HG03469 (cell line): ENCODE measurements around the gene GLUL.
"Not testable (repeated sequence)": the region's sequence is repeated elsewhere in the genome, so short reads cannot be mapped to it uniquely, and the experiment has no call there.

Source experiments
- ATAC-seq: cut with Tn5 transposase; IDR thresholded peaks from one replicate; pipeline ENCODE4 v1.9.1; 2021; ENCODE audit warnings: mild to moderate bottlenecking, moderate library complexity, moderate number of reproducible peaks; ENCODE audit not compliant: unreplicated experiment

The GLUL gene

DNA sequence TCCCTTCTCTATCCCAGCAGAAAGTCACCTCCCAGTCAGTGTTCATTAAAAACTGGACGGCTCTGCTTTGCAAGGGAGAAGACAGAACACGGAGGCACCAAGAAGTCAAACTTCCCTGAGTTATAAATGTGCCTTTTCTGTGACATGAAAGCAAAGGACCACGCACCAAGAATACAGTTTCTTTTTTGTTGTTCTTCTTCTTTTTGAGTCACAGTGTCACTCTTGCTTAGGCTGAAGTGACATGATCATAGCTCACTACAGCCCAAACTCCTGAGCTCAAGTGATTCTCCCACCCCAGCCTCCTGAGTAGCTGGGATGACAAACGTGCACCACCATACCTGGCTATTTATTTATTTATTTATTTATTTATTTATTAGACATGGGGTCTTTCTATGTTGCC lies 22.7 kb downstream of the GLUL start:
- no peak for ATAC-seq

DNA sequence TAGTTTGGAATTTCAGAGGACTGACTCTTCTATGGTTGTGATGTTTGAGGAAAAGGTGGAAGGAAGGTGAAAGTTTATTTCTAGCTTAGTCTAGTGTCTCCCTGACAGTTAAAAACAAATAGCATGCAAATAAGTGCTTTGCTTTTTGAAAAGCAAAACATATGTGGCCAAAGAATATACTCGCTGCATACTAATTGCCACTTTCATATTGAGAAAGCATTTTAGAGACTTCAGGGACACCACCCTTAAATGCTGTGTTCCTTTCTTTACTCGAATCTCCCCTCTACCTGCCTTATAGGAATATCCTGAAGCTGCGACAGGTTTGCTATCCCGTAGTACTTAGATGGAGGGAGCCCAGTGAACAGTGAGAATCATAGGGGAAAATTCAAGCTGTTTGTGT lies 23.2 kb downstream of the GLUL start:
- no peak for ATAC-seq

DNA sequence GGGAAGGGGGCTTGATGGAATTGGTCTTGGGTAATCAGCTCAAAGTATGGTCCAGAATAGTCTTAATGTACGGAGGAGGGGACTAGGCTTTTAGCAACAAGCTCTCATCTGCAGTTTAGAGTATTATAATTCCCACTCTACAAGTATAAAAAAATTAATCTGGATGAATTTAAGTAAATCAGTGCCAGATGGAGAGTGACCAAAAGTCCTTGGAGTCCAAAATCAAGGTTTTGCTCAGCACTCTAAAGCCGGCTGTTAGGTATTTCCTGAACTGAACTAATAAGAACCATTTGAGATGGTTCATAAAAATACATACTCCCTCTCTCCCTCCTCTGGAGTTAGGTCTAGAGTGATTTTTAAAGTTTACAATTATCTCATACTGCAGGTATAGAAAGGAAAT lies 23.7 kb downstream of the GLUL start:
- no peak for ATAC-seq

DNA sequence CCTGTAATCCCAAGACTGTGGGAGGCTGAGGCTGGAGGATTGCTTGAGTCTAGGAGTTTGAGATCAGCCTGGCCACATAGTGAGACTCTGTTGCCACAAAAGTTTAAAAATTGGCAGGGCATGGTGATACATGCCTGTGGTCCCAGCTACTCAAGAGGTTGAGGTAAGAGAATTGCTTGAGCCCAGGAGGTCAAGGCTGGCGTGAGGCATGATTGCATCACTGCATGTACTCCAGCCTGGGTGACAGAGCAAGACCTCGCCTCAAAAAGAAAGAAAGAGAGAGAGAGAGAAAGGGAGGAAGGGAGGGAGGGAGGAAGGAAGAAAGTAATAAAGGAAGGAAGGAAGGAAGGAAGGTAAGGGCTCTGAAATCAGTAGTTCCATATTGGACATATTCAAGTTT lies 25.0 kb downstream of the GLUL start:
- ATAC-seq: no peak

DNA sequence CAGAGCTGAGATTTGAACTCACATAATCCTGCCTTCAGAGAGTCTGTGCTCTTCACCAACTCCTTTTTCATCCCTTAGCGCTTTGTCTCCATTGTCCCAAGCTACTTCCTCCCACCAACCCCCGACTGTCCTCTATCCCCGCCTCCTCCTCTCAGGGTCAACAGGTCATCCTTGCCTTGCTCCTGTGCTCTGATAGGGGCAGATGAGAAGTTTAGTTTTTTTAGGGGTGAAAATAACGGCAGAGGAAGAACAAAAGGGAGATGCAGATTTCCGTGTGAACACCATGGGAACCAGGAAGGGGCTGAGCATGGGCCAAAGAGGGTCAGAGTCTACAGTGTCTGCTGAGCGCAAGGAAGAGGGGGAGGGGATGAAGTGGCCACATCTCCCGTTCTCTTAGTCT lies 31.9 kb downstream of the GLUL start:
- no peak for ATAC-seq

DNA sequence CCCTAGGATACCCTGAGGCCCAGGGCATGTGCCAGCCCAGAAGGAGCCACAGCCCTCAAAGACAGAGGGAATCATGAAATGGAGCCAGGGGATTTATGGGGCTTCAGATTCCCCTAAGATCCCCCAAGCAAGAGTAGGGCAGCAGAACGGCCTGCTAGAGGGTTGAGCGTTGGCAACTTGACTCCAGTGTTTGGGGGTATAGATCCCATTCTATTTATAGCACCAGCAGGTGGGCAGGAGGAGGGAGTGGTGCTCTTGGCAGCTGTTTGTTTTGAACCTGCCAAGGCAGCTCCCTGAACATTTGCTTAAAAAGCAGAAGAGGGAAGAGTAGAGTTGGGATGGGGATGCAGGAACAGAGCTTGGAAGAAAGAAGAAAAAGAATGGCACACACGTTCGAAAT lies 33.7 kb downstream of the GLUL start:
- ATAC-seq: no peak

DNA sequence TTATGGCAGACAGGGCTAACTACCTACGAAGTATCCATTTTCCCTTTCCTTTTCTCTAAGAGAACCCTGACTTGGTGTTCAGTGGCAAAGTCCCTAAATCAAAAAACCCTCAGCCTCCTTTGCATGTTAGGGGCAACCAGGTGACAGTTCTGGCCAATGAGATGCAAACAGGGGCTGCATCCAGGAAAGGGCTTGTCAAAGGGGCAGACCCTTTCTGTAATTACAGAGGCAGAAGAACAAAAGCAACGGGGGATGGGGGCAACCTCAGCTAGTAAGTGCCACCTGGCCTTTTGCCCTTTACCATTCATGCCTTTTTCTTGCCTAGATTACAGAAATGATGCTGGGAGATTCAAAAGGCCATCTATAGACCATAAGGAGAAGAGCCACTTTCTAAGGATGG lies 34.4 kb downstream of the GLUL start:
- no peak for ATAC-seq

DNA sequence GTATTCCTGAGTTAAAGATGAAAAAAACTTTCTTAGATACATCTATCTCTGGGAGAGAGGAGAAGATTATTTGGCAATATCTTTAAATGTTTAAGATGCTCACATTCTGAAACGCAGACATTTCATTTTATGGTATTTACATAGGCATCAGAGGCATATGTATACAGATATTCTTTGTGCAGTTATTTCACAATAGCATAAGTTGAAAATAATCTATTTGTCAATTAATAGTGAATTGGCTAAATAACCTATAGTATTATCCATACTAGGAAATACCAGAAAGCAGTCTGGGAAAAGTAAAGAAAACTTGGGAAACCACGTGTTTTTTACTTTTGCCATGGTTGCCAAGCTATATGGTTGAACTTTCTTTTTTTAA lies 35.9 kb downstream of the GLUL start:
- ATAC-seq: no peak

DNA sequence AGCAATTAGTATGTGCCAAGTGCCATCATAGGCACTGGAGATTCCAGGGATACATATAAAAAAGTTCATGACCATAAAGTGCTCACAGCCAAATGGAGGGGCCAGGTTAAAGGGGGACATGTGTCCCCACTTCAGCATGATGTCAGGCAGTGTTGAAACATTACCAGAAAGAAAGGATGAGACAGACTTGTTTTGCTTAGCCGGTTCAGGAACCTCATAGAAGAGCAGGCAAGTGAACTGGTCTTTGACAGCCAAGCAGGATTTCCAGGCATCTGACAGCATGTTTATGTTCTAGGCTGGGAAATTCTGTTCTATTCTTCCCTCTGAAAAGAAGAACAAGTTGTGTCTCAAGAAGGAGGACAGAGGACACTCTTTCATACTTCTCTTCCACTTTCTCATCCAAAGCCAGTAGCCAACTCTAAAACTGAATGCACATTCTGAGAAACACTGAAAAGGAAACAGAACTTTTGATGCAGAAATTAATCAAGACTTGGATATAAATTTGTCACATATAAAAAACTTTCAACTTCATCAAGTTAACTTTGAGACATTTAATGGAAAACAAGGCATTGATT lies 39.7 kb downstream of the GLUL start:
- ATAC-seq: no peak

DNA sequence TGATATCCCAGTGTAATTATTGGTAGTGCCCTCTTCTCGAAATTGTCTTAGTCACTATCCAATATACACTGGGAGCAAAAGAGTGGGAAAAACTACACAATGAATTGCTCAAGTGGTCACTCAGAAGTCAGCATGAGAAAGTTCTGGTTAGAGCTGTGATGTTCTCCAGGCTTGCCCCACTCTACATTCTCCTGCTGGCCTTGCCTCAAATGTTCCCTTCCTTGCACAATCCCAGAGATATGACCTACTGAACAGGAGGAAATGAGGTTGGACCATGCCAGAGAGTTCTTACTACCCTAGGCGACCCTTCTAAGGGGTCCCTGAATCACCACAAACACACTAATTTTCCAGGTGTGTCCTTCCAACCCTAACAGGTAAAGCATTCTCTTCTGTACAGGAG lies 40.8 kb downstream of the GLUL start:
- ATAC-seq: no peak

DNA sequence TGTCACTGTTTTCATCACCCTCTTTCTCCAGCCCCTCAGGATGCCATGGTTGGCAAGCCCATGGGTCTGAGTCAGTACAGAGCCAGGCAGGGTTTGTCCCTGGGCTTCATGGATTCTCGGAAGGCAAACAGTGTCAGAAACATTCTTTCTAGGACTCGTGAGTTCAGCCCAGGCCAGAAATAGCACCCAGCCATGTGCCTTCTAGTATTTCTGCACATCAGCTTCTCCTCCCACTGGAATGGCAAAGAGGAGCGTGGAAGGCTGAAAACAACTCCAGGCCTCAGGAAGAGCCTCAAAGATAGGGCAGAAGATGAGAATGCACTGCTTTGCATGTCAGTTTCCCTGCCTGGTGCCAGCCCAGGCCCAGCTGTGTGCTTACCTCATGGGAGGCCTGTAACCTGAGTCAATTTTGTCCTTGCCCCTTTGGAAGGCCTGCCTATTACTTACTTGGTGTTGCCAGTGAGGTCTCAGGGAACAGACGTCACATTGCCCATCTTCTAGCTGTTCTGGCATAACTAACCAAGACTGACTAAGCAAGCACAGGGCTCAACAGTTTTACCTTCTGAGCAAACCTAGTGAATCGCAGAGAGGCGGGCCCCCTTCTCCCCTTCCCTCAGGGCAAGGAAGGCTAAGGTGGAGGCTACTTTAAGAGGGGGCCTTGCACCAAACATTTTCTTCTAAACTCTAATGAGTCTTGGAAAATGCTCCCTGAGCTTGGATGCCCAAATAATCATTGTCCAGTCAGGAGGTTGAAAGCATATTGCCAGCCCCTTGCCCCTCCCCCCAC lies 42.4 kb downstream of the GLUL start:
- no peak for ATAC-seq

DNA sequence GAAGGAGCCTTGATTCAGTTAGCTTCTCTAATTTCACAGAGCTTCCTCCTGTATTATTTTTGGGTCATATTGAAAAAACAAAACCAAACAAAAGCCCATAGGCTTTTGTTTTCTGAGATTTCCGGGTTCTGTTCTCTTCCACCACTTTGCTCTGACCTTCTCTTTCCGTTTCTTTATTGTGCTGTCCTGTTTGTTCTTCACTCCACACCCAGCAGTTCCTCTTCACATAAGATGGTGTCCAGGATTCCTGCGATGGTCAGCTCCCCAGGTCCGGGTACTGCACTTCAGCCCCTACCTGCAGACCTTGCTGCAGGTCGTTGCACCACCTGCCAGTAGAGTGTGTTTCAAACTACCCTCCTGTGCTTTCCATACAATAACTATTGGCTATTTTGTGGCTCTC lies 44.6 kb downstream of the GLUL start:
- no peak for ATAC-seq

DNA sequence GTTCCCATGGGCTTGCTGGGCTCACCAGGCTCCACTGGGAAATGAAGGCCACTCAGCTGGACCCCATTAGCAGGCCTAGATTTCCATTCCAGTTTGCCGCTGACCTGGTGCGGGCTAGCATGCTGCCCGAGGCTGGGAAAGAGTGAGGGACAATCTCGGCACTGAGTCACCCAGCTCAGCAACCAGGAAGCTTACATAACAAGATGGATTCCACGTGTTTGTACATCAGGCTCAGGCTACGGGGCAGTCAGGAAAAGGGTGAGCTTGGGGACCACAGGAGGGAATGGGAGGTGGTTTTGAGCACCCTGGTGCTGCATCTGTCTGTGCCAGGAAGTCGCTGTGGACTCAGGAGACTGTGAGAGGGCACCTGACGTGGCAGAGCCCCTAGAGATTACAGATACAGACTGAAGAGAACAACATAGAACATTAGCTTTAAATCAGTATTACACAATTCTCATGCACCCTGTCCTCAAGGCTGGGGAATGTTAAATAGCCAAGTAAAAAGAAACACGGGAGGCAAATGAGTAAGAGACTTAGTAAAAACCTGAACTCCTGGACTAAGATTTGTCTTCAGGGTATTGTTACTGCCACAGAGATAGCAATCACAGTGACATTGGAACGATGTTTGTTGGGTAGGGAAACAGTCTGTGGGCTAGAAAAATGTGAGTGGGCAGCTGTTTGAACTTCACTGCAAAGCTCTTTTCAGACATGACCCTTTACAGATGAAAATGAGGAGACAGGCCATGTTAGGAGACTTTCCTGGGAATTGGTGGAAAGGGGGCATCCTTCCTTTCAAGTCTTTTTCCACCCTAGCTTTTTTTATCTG lies 51.1 kb downstream of the GLUL start:
- no peak for ATAC-seq

DNA sequence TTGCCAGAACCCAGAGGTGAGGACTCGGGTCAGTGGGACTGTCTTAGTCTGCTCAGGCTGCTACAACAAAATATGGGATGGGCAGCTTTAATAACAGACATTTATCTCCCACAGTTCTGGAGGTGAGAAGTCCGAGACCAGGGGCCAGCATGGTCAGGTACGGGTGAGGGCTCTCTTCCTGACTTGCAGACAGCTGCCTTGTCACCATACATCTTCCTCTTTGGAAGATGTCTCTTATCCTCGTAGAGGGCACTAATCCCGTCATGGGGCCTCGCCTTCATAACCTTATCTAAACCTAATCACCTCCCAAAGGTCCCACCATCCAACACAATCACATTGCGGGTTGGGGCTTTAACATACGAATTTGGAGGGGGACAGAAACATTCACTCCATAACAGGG lies 51.9 kb downstream of the GLUL start:
- ATAC-seq: no peak

DNA sequence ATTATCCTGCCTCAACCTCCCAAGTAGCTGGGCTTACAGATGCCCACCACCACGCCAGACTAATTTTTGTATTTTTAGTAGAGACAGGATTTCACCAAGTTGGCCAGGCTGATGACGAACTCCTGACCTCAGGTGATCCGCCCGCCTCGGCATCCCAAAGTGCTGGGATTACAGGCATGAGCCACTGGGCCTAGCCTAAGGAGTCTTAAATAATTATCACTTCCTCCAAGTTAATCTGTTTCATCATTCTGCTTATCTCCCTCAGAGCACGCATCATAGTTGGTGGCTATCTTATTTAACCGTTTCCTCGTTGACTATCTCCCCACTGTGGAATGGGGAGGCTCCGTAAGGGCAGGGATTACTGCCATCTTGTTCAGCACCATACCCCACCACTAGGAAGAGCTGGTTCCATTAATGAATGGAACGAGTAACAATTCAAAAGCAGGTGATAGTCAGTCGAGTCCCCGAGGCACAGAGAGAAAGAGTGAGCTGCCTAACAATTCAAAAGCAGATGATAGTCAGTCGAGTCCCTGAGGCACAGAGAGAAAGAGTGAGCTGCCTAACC lies 52.7 kb downstream of the GLUL start:
- ATAC-seq: no peak

DNA sequence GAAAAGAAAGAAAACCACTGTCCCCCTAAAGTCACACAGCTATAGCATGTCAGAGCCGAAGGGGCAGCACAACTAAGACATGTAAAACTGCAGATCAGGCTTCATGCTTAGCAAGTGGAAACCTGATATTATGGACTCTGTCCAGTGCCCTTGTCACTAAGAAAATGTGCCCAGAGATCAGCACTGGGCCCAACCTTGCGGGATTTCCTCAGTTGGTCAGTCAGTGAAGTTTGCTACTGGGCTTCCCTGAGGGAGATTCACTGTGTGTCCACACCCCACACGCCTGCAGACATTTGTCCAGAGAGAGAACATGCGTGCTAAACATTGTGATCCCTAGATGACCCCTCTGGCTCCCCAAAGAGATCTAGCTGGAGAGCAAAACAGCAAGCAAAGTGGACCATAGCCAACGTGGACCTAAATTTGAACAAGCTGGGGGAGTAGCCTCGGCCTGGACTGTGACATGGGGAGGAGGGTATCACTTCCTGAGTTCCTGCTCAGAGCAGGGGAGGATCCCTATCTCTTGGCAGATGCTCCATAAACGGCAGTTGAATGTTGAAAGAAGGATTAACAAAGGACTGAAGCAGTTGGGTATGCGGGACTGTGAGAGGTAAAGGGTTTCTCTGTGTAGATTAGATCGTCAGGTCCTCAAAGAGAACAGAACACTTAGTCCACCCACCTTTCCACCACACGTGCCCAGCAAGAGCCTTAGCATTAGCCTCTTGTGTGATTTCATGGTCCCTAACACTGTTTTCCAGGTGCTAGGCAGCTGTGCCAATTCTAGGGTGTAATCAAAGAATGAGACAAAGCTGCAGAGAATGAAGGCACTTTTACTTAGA lies 53.6 kb downstream of the GLUL start:
- no peak for ATAC-seq

DNA sequence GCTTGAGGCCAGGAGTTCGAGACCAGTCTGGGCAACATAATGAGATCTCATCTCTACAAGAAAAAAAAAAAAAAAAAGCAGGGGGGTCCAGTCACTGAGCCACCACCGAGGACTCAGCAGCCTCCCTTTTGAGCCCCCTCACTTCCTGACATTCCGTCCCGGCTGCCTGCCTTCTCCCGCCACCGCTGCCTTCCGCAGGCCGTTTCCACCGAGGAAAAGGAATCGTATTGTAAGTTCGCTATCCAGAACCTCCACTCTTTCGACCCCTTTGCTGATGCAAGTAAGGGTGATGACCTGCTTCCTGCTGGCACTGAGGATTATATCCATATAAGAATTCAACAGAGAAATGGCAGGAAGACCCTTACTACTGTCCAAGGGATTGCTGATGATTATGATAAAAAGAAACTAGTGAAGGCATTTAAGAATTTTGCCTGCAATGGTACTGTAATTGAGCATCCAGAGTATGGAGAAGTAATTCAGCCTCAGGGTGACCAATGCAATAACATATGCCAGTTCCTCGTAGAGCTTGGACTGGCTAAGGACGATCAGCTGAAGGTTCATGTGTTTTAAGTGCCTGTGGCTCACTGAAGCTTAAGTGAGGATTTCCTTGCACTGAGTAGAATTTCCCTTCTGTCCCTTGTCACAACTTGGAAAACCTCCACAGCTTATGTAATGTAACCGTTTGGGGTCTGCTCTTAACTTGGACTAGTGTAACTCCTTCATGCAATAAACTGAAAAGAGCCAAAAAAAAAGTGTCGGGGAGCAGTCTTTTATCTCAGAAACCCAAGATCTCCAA lies 55.6 kb downstream of the GLUL start:
- no peak for ATAC-seq

DNA sequence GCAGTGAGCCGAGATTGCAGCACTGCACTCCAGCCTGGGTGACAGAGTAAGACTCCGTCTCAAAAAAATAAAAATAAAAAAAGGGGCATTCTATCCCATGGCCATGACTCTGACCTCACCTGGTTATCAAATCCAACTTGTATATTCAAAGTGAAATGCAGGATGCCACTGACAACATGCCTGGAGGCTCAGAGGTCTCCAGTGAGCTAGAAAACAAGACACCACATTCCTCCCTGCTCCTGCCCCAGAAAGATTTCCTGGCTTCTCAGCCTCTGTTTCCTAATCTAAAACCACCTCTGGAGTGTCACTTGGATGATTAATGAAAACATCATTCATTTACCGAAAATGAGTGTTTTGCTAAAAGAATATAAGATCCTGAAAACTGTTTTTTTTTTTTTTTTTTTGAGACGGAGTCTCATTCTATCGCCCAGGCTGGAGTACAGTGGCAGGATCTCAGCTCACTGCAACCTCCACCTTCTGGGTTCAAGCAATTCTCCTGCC lies 58.5 kb downstream of the GLUL start:
- ATAC-seq: not testable (repeated sequence)

DNA sequence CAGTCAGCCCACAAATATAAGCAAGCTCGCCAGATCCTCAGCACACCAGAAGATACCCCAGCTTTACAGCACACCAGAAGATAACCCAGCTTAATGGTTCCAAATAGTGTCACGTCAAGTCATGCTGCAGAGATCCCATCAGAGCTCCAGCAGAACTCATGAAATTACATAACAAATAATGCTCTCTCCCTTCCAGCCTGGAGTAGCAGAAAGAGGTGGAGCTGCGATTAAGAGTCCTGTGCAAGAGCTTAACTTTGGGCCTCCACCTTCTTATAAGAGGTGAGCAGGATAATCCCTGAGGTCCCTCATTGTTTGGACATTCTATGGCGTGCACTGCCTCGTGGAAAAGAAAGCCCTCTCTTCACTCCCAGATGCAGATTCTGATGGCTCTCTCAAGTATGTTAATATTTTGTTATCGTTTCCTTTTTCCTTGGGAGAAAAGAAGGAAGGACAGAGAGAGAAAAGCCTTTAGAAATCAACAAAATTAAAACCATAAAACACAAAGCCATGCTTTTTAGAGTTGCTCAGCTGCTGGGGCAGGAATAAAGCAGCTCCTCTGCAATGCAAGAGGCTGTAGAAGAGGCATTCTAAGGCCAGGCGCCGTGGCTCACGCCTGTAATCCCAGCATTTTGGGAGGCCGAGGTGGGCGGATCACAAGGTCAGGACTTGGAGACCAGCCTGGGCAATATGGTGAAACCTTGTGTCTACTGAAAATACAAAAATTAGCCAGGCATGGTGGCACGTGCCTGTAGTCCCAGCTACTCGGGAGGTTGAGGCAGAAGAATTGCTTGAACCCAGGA lies 59.1 kb downstream of the GLUL start:
- no peak for ATAC-seq
